Measurements from ENCODE around the gene IGFL4. TPM values are rescaled to one million over a fixed set of nuclear protein-coding genes. Genes with fewer than 3 reads are reported as not detected.

The IGFL4 gene
- total and polyA plus RNA-seq, 2 of the 4 experiments (the other 2 are of a cell fraction) = not detected

GRCh38 chr19:46067691-46068090, 26.9 kb upstream of the IGFL4 start:
- no peak overlapping the region for H4K91ac ChIP-seq (ENCODE audit: insufficient read depth, low read depth, low read length)
- H2BK15ac ChIP-seq (ENCODE audit: low read depth, low read length) = no peak overlapping the region
- H2BK120ac ChIP-seq (ENCODE audit: low read depth, low read length) = no peak overlapping the region
- intact Hi-C loops (cut with micrococcal nuclease) = loop anchor here (2.0 kb wide), 1 partner anchor 41 kb away; no protein-coding TSS in a partner anchor
- no peak overlapping the region for H3K4ac ChIP-seq (ENCODE audit: low read depth, low read length)
- BruUV-seq (replicated peaks) = no TSS peak
- no peak overlapping the region for H3K9ac ChIP-seq (ENCODE audit: low read depth, low read length)
- no peaks in the 10 kb centered on the region for H3K9me3 ChIP-seq (ENCODE audit: control insufficient read depth, insufficient read depth, low read length)
- dilution Hi-C loops (cut with HindIII; ENCODE audit: low sequenced_read_pairs, unreplicated experiment) = no loop called here
- in situ Hi-C loops (cut with MboI; ENCODE audit: low sequenced_read_pairs) = no loop called here
- no peak overlapping the region for H3K56ac ChIP-seq (ENCODE audit: extremely low read depth, insufficient read depth, low read length)
- TF ChIP-seq MAFK (IDR thresholded peaks at IDR 0.05; ENCODE audit: low read depth, low read length) (no peak), NFE2L2 (IDR thresholded peaks at IDR 0.05; ENCODE audit: low read depth, low read length) (no peak), BHLHE40 (IDR thresholded peaks at IDR 0.05; ENCODE audit: low read depth, low read length) (no peak), CTCF (conservative IDR thresholded peaks at IDR 0.05; ENCODE audit: low read depth, low read length) (no peak), SMC3 (IDR thresholded peaks at IDR 0.05; ENCODE audit: low read depth, low read length) (no peak)
- H3K36me3 ChIP-seq (ENCODE audit: control insufficient read depth, insufficient read depth, low read length) = no peaks in the 10 kb centered on the region
- ChIA-PET CTCF (interaction anchor here (1.9 to 2.2 kb wide), 2 partner anchors 9 to 39 kb away, joined by 5 to 8 read pairs; no protein-coding TSS in a partner anchor), POLR2A (ENCODE audit: unreplicated experiment) (no interaction called here)
- no peak overlapping the region for H3K4me3 ChIP-seq (ENCODE audit: insufficient read depth, low read depth, low read length)
- H3K23ac ChIP-seq (ENCODE audit: low read depth, low read length) = no peak overlapping the region
- 80% methylated on average over 1 of the region's 1 CpG; no CpG with 5 or more reads in 1 of the 2 experiments for WGBS, 2 experiments (ENCODE audit: extremely low coverage in 2 of 2, insufficient read length in 1 of 2)
- H3K27me3 ChIP-seq (ENCODE audit: control insufficient read depth, insufficient read depth, low read length) = peaks cover 25% of the 10 kb centered on the region
- H4K8ac ChIP-seq (ENCODE audit: low read depth in 2 of 2, low read length in 2 of 2) = no peak overlapping the region
- no peaks in the 10 kb centered on the region for H3K79me1 ChIP-seq (ENCODE audit: low read depth in 1 of 2, low read length in 2 of 2)
- no peak overlapping the region for H2AFZ ChIP-seq (replicated peaks; ENCODE audit: low read length, poor library complexity)
- H3K14ac ChIP-seq (replicated peaks; ENCODE audit: low read depth, low read length) = no peak overlapping the region
- no peak overlapping the region for H3K18ac ChIP-seq (ENCODE audit: low read depth, low read length)
- ATAC-seq (ENCODE audit: low read depth) (no peak), DNase-seq (no peak)
- no peak overlapping the region for H2BK5ac ChIP-seq (ENCODE audit: low read depth, low read length, poor library complexity, severe bottlenecking)
- no peak overlapping the region for H3K27ac ChIP-seq (ENCODE audit: insufficient read depth, low read length)
- no peak overlapping the region for H4K5ac ChIP-seq (ENCODE audit: low read depth, low read length)
- H4K20me1 ChIP-seq (ENCODE audit: insufficient read depth, low read length) = no peaks in the 10 kb centered on the region
- no peak overlapping the region for H3K4me2 ChIP-seq (ENCODE audit: low read depth, low read length)
- peaks cover 2% of the 10 kb centered on the region; the same call in 1 of the 2 replicates for H3K4me1 ChIP-seq (ENCODE audit: control insufficient read depth, insufficient read depth, low read length)
- H2AK5ac ChIP-seq (ENCODE audit: low read depth, low read length) = no peak overlapping the region
- H2AK9ac ChIP-seq (replicated peaks; ENCODE audit: low read depth, low read length, poor library complexity) = no peak overlapping the region
- peaks cover 8% of the 10 kb centered on the region for H3K9me1 ChIP-seq (ENCODE audit: insufficient read depth, low read length)
- H2BK20ac ChIP-seq (ENCODE audit: low read depth, low read length) = no peak overlapping the region
